IMR-90 (cell line): ENCODE measurements around the gene DCTN2. TPM values are rescaled to one million over a fixed set of nuclear protein-coding genes. Genes with fewer than 3 reads are reported as not detected.

Source experiments
- ATAC-seq: fragments of 200-7000 bp; cut with Tn5 transposase; 2 replicates; pipeline ENCODE4 v1.9.1; 2020; ENCODE audit warnings: low read depth, mild to moderate bottlenecking, moderate library complexity
- BruUV-seq: library from RNA; stranded (reverse); fragments of 400-500 nt; replicated peaks from 2 replicates; lab custom pipeline; 2021; lab: Mats Ljungman, UMichigan
- CTCF ChIA-PET: fragments of 300-600 bp; formaldehyde crosslinking; extraction: SDS; loops from one replicate; lab custom pipeline; 2021; ENCODE audit warnings: antibody characterized with exemption; lab: Yijun Ruan, JAX
- POLR2A ChIA-PET: fragments of 300-600 bp; sonication (Branson Sonifier 250); formaldehyde crosslinking; loops from one replicate; lab custom pipeline; 2022; ENCODE audit warnings: antibody characterized with exemption; ENCODE audit not compliant: unreplicated experiment; lab: Charles Lee
- DNase-seq: peaks from one replicate; pipeline ENCODE4 v3.0.0; 2013
- H2AFZ ChIP-seq: replicated peaks from 2 replicates; pipeline ENCODE3; 2013; ENCODE audit warnings: low read length, mild to moderate bottlenecking; ENCODE audit not compliant: poor library complexity
- H2AK5ac ChIP-seq: 2 replicates; pipeline ENCODE4 v1.6.1; 2013; ENCODE audit warnings: low read depth, low read length, inconsistent platforms
- H2AK9ac ChIP-seq: replicated peaks from 2 replicates; pipeline ENCODE3; 2013; ENCODE audit warnings: mild to moderate bottlenecking, low read depth, low read length, moderate library complexity; ENCODE audit not compliant: poor library complexity
- H2BK120ac ChIP-seq: 2 replicates; pipeline ENCODE4 v1.6.1; 2013; ENCODE audit warnings: low read depth, low read length, inconsistent platforms
- H2BK15ac ChIP-seq: 3 replicates; pipeline ENCODE4 v1.6.1; 2013; ENCODE audit warnings: low read depth, low read length, inconsistent platforms
- H2BK20ac ChIP-seq: 2 replicates; pipeline ENCODE4 v1.6.1; 2013; ENCODE audit warnings: low read depth, mild to moderate bottlenecking, inconsistent platforms, low read length, moderate library complexity
- H2BK5ac ChIP-seq: 2 replicates; pipeline ENCODE4 v1.6.1; 2013; ENCODE audit warnings: mild to moderate bottlenecking, low read depth, low read length, inconsistent platforms; ENCODE audit not compliant: poor library complexity, severe bottlenecking
- H3K14ac ChIP-seq: replicated peaks from 2 replicates; pipeline ENCODE4 v1.6.1; 2013; ENCODE audit warnings: low read depth, low read length, inconsistent platforms
- H3K18ac ChIP-seq: 2 replicates; pipeline ENCODE4 v1.6.1; 2013; ENCODE audit warnings: low read depth, low read length, control low read depth
- H3K23ac ChIP-seq: 2 replicates; pipeline ENCODE4 v1.6.1; 2013; ENCODE audit warnings: low read depth, low read length, inconsistent platforms
- H3K27ac ChIP-seq: 2 replicates; pipeline ENCODE4 v1.5.1; 2013; ENCODE audit warnings: mild to moderate bottlenecking, control low read depth, low read length; ENCODE audit not compliant: insufficient read depth
- H3K27me3 ChIP-seq: 2 replicates; pipeline ENCODE4 v1.6.1; 2013; ENCODE audit warnings: low read length; ENCODE audit not compliant: control insufficient read depth, insufficient read depth
- H3K36me3 ChIP-seq: 2 replicates; pipeline ENCODE4 v1.6.1; 2013; ENCODE audit warnings: low read length, mixed read lengths; ENCODE audit not compliant: control insufficient read depth, insufficient read depth
- H3K4ac ChIP-seq: 2 replicates; pipeline ENCODE4 v1.6.1; 2013; ENCODE audit warnings: low read depth, low read length, inconsistent platforms
- H3K4me1 ChIP-seq: 2 replicates; pipeline ENCODE4 v1.6.1; 2013; ENCODE audit warnings: low read length, mixed read lengths; ENCODE audit not compliant: control insufficient read depth, insufficient read depth
- H3K4me2 ChIP-seq: 2 replicates; pipeline ENCODE4 v1.6.1; 2013; ENCODE audit warnings: low read depth, mild to moderate bottlenecking, control low read depth, low read length, moderate library complexity
- H3K4me3 ChIP-seq: 2 replicates; pipeline ENCODE4 v1.5.1; 2013; ENCODE audit warnings: low read depth, mild to moderate bottlenecking, control low read depth, low read length, moderate library complexity; ENCODE audit not compliant: insufficient read depth
- H3K56ac ChIP-seq: 2 replicates; pipeline ENCODE4 v1.6.1; 2013; ENCODE audit warnings: low read length, inconsistent platforms; ENCODE audit not compliant: insufficient read depth; ENCODE audit errors: extremely low read depth
- H3K79me1 ChIP-seq, 2 experiments: 2 replicates each; pipeline ENCODE4 v1.6.1; 2013; ENCODE audit warnings: low read length in 2 of 2, inconsistent platforms in 1 of 2, low read depth in 1 of 2
- H3K9ac ChIP-seq: 2 replicates; pipeline ENCODE4 v1.6.1; 2013; ENCODE audit warnings: low read depth, low read length, control low read depth
- H3K9me1 ChIP-seq: 2 replicates; pipeline ENCODE4 v1.6.1; 2013; ENCODE audit warnings: low read length, inconsistent platforms; ENCODE audit not compliant: insufficient read depth
- H3K9me3 ChIP-seq: 2 replicates; pipeline ENCODE4 v1.6.1; 2013; ENCODE audit warnings: low read length; ENCODE audit not compliant: control insufficient read depth, insufficient read depth
- H4K20me1 ChIP-seq: 2 replicates; pipeline ENCODE4 v1.6.1; 2013; ENCODE audit warnings: low read length, inconsistent platforms; ENCODE audit not compliant: insufficient read depth
- H4K5ac ChIP-seq: 2 replicates; pipeline ENCODE4 v1.6.1; 2013; ENCODE audit warnings: mild to moderate bottlenecking, low read depth, low read length, control low read depth
- H4K8ac ChIP-seq, 2 experiments: 2 replicates each; pipeline ENCODE4 v1.6.1; 2013; ENCODE audit warnings: low read depth in 2 of 2, low read length in 2 of 2, control low read depth in 1 of 2, inconsistent platforms in 1 of 2
- H4K91ac ChIP-seq: 2 replicates; pipeline ENCODE4 v1.6.1; 2013; ENCODE audit warnings: low read depth, low read length, inconsistent platforms; ENCODE audit not compliant: insufficient read depth
- BHLHE40 ChIP-seq: fragments of 150-350 bp; IDR thresholded peaks from 2 replicates; pipeline ENCODE4 v1.6.1; 2016; ENCODE audit warnings: mild to moderate bottlenecking, low read depth, low read length
- CEBPB ChIP-seq: IDR thresholded peaks from 2 replicates; pipeline ENCODE4 v1.6.1; 2012; ENCODE audit warnings: low read depth, low read length, improper control_type of control experiment
- CHD1 ChIP-seq: IDR thresholded peaks from 2 replicates; pipeline ENCODE4 v1.6.1; 2012; ENCODE audit warnings: low read depth, low read length, improper control_type of control experiment
- FOS ChIP-seq: fragments of 150-350 bp; IDR thresholded peaks from 2 replicates; pipeline ENCODE4 v1.6.1; 2016; ENCODE audit warnings: low read depth, low read length
- MXI1 ChIP-seq: IDR thresholded peaks from 2 replicates; pipeline ENCODE4 v1.6.1; 2012; ENCODE audit warnings: low read depth, mild to moderate bottlenecking, low read length, moderate library complexity, borderline replicate concordance
- NFE2L2 ChIP-seq: fragments of 150-350 bp; IDR thresholded peaks from 2 replicates; pipeline ENCODE4 v1.6.1; 2016; ENCODE audit warnings: low read depth, mild to moderate bottlenecking, low read length
- RAD21 ChIP-seq: IDR thresholded peaks from 2 replicates; pipeline ENCODE4 v1.6.1; 2012; ENCODE audit warnings: low read length, improper control_type of control experiment
- RCOR1 ChIP-seq: IDR thresholded peaks from 2 replicates; pipeline ENCODE4 v1.6.1; 2012; ENCODE audit warnings: mild to moderate bottlenecking, low read length, improper control_type of control experiment; ENCODE audit not compliant: insufficient replicate concordance
- RFX5 ChIP-seq: IDR thresholded peaks from 2 replicates; pipeline ENCODE4 v1.8.0; 2012; ENCODE audit warnings: low read depth, mild to moderate bottlenecking, low read length, moderate library complexity
- SMC3 ChIP-seq: fragments of 150-350 bp; IDR thresholded peaks from 2 replicates; pipeline ENCODE4 v1.6.1; 2016; ENCODE audit warnings: low read depth, mild to moderate bottlenecking, antibody characterized with exemption, low read length, moderate library complexity
- WGBS, 2 experiments: methylation state at CpG; one replicate each; pipeline versions ENCODE4 v1.1.5 to v1.1.7; 2013; ENCODE audit warnings: missing lambda C conversion rate in 2 of 2; ENCODE audit not compliant: insufficient read length in 1 of 2; ENCODE audit errors: extremely low coverage in 2 of 2; 5-methylcytosine and 5-hydroxymethylcytosine counted together
- dilution Hi-C: fragments of 300-500 bp; cut with HindIII; formaldehyde crosslinking; loops from one replicate; pipeline ENCODE4 v1.14.3; 2018; ENCODE audit warnings: low sequenced_read_pairs; ENCODE audit not compliant: unreplicated experiment
- in situ Hi-C: fragments of 300-500 bp; cut with MboI; formaldehyde crosslinking; loops from 3 replicates; pipeline ENCODE4 v1.14.3; 2019; ENCODE audit warnings: low sequenced_read_pairs, inconsistent platforms, mixed read lengths
- intact Hi-C: fragments of 100-400 bp; cut with micrococcal nuclease; formaldehyde crosslinking; loops from 2 replicates; pipeline ENCODE4 v1.10.0; 2022
- polyA plus RNA-seq, 3 experiments: library from polyadenylated mRNA; depleted of rRNA; stranded (reverse); fragments of >200 nt; gene quantifications; 2 replicates each; pipeline ENCODE4 v1.2.3, GENCODE V29; 2012; ENCODE audit warnings: low replicate concordance in 1 of 3
- total RNA-seq: library from RNA; depleted of rRNA; stranded (reverse); fragments of >200 nt; gene quantifications from 2 replicates; pipeline ENCODE4 v1.2.3, GENCODE V29; 2012
- TF ChIP-seq, protein P1 (sequence below): conservative IDR thresholded peaks from 2 replicates; pipeline ENCODE4 v1.5.1; 2012; ENCODE audit warnings: mild to moderate bottlenecking, low read depth, low read length, improper control_type of control experiment
- TF ChIP-seq, protein P2 (sequence below): fragments of 150-350 bp; IDR thresholded peaks from 2 replicates; pipeline ENCODE4 v1.6.1; 2016; ENCODE audit warnings: low read depth, mild to moderate bottlenecking, low read length, moderate library complexity, borderline replicate concordance
- TF ChIP-seq, protein P3 (sequence below): fragments of 150-350 bp; IDR thresholded peaks from 2 replicates; pipeline ENCODE4 v1.6.1; 2017; ENCODE audit warnings: mild to moderate bottlenecking, antibody characterized with exemption, low read length, low read depth

DCTN2 gene
- total and polyA plus RNA-seq, 2 of the 4 experiments (the other 2 are of a cell fraction): 125 to 130 TPM

DNA sequence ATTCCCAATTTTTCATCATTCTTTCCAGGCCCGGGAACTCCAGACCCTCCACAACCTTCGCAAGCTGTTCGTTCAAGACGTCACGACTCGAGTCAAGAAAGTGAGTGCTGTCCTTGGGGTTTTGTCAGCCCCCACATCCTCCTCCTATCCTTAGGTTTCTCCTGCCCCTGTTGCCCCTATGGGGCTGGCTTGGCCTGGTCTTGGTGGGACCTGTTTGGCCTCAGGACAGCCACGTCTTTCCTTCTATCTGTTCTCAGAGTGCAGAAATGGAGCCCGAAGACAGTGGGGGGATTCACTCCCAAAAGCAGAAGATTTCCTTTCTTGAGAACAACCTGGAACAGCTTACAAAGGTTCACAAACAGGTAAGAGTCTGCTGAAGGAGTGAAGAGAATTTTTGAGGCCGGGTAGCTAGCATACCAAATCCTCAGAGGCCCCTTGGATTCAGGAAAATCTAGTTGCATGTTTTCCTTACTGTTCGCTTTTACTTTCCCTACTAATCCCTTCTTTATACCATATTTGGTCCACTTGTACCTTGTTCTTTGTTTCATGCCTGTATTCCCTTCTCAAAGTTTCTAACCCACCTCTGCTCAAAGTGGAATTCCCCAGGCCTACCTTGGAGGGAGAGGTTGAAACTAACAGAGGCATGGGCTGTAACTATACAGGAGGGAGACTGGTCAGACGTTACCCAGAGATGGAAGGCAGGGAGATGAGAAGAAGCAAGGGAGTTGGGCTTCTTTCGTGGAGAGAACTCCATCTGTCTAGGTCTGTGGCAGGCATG is 31.2 kb upstream of the DCTN2 start:
- Histone ChIP-seq H3K4me2 (no peak overlapping the region), H3K4me3 (no peak overlapping the region), H3K27me3 (peaks cover 21% of the 10 kb centered on the region), H3K79me1 (no peaks in the 10 kb centered on the region), H3K14ac (no peak overlapping the region), H2BK120ac (no peak overlapping the region), H3K4ac (no peak overlapping the region), H3K23ac (no peak overlapping the region; the same call in 1 of the 2 replicates), H2BK5ac (no peak overlapping the region), H2AK5ac (no peak overlapping the region), H4K5ac (no peak overlapping the region), H4K20me1 (no peaks in the 10 kb centered on the region), H3K9me1 (no peaks in the 10 kb centered on the region), H4K91ac (no peak overlapping the region), H4K8ac (no peak overlapping the region), H3K9ac (no peak overlapping the region), H2AFZ (no peak overlapping the region), H3K9me3 (no peaks in the 10 kb centered on the region), H3K18ac (no peak overlapping the region), H2BK20ac (no peak overlapping the region), H2AK9ac (no peak overlapping the region), H3K56ac (no peak overlapping the region), H3K36me3 (no peaks in the 10 kb centered on the region), H2BK15ac (no peak overlapping the region), H3K4me1 (no peaks in the 10 kb centered on the region), H3K27ac (no peak overlapping the region)
- TF ChIP-seq RFX5: no peak
- TF ChIP-seq, protein P1, sequence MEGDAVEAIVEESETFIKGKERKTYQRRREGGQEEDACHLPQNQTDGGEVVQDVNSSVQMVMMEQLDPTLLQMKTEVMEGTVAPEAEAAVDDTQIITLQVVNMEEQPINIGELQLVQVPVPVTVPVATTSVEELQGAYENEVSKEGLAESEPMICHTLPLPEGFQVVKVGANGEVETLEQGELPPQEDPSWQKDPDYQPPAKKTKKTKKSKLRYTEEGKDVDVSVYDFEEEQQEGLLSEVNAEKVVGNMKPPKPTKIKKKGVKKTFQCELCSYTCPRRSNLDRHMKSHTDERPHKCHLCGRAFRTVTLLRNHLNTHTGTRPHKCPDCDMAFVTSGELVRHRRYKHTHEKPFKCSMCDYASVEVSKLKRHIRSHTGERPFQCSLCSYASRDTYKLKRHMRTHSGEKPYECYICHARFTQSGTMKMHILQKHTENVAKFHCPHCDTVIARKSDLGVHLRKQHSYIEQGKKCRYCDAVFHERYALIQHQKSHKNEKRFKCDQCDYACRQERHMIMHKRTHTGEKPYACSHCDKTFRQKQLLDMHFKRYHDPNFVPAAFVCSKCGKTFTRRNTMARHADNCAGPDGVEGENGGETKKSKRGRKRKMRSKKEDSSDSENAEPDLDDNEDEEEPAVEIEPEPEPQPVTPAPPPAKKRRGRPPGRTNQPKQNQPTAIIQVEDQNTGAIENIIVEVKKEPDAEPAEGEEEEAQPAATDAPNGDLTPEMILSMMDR: no peak
- no peak for TF ChIP-seq FOS
- no peak for TF ChIP-seq RAD21
- no peak for TF ChIP-seq CEBPB
- TF ChIP-seq, protein P2, sequence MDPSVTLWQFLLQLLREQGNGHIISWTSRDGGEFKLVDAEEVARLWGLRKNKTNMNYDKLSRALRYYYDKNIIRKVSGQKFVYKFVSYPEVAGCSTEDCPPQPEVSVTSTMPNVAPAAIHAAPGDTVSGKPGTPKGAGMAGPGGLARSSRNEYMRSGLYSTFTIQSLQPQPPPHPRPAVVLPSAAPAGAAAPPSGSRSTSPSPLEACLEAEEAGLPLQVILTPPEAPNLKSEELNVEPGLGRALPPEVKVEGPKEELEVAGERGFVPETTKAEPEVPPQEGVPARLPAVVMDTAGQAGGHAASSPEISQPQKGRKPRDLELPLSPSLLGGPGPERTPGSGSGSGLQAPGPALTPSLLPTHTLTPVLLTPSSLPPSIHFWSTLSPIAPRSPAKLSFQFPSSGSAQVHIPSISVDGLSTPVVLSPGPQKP: no peak
- TF ChIP-seq CHD1: no peak
- TF ChIP-seq MXI1: no peak
- TF ChIP-seq BHLHE40: no peak
- TF ChIP-seq, protein P3, sequence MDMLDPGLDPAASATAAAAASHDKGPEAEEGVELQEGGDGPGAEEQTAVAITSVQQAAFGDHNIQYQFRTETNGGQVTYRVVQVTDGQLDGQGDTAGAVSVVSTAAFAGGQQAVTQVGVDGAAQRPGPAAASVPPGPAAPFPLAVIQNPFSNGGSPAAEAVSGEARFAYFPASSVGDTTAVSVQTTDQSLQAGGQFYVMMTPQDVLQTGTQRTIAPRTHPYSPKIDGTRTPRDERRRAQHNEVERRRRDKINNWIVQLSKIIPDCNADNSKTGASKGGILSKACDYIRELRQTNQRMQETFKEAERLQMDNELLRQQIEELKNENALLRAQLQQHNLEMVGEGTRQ: no peak
- TF ChIP-seq NFE2L2: no peak
- TF ChIP-seq SMC3: no peak
- TF ChIP-seq RCOR1: no peak
- intact Hi-C loops: no loop called here
- ChIA-PET CTCF (no interaction called here), POLR2A (no interaction called here)
- dilution Hi-C loops: no loop called here
- BruUV-seq: no TSS peak
- no CpG with 5 or more reads among the region's 12 CpGs for WGBS, 2 experiments
- in situ Hi-C loops: no loop called here
- DNase-seq: no peak
- no peak for ATAC-seq
